Sigmoid colon (tissue), 7 donors: Measurements from ENCODE around the gene SP9. TPM values are rescaled to one million over a fixed set of nuclear protein-coding genes. Genes with fewer than 3 reads are reported as not detected.
A peak's percentile ranks its signal among the peaks of the same experiment; 100 is the strongest.

ENCODE experiments used
- DNase-seq: peaks from one replicate; pipeline ENCODE4 v3.0.0-alpha.2; 2019
- H3K27ac ChIP-seq, 4 donors: fragments of 200-600 bp; sonication (generic); one replicate each; pipeline ENCODE4 v1.5.1; 2016 to 2019; ENCODE audit warnings: mild to moderate bottlenecking in 1 of 4
- H3K27me3 ChIP-seq, 3 donors: fragments of 200-600 bp; sonication (generic); one replicate each; pipeline ENCODE4 v1.5.1; 2019; ENCODE audit warnings: mild to moderate bottlenecking in 1 of 3
- H3K36me3 ChIP-seq, 4 donors: fragments of 200-600 bp; sonication (generic); one replicate each; pipeline ENCODE4 v1.5.1; 2016 to 2019
- H3K4me1 ChIP-seq, 4 donors: fragments of 200-600 bp; sonication (generic); one replicate each; pipeline ENCODE4 v1.5.1; 2017 to 2019
- H3K4me3 ChIP-seq, 4 donors: fragments of 200-600 bp; sonication (generic); one replicate each; pipeline ENCODE4 v1.5.1; 2017 to 2019; ENCODE audit warnings: mild to moderate bottlenecking in 2 of 4, moderate library complexity in 1 of 4
- H3K9me3 ChIP-seq, 4 donors: fragments of 200-600 bp in 3 of 4; sonication (generic) in 3 of 4; one replicate each; pipeline versions ENCODE4 v1.5.1 to v1.6.1; 2013 to 2019
- EP300 ChIP-seq, 4 donors: sonication (generic); formaldehyde crosslinking; IDR thresholded peaks; one replicate each; pipeline ENCODE4 v1.6.1; 2017; ENCODE audit warnings: antibody characterized with exemption in 4 of 4
- POLR2A ChIP-seq, 2 donors: fragments of 450-650 bp; IDR thresholded peaks; one replicate each; pipeline ENCODE4 v1.6.1; 2016; ENCODE audit warnings: antibody characterized with exemption in 2 of 2, mild to moderate bottlenecking in 2 of 2, moderate library complexity in 2 of 2
- POLR2AphosphoS5 ChIP-seq, 4 donors: sonication (generic); formaldehyde crosslinking; IDR thresholded peaks; one replicate each; pipeline ENCODE4 v1.6.1; 2017; ENCODE audit warnings: antibody characterized with exemption in 4 of 4
- WGBS, 2 donors: extraction: QIAGEN DNeasy Blood & Tissue Kit; methylation state at CpG; one replicate each; pipeline ENCODE4 v1.1.7; 2013; 5-methylcytosine and 5-hydroxymethylcytosine counted together
- intact Hi-C: fragments of 100-400 bp; cut with DNase I; formaldehyde crosslinking; loops from one replicate; pipeline ENCODE4 v1.15.1; 2023
- polyA plus RNA-seq, 3 donors: library from polyadenylated mRNA; stranded (reverse); fragments of 200-250 nt; gene quantifications; one replicate each; pipeline ENCODE4 v1.2.3, GENCODE V29; 2013
- total RNA-seq, 4 donors: library from RNA; depleted of rRNA; stranded (reverse); fragments of >200 nt; gene quantifications; one replicate each; pipeline ENCODE4 v1.1.0, GENCODE V29; 2016
- TF ChIP-seq, protein P1 (sequence below), 4 experiments: fragments of 450-650 bp in 3 of 4; fragments of 200-600 bp in 1 of 4; IDR thresholded peaks; one replicate each; pipeline ENCODE4 v1.5.1; 2016 to 2019; ENCODE audit warnings: antibody characterized with exemption in 4 of 4, mild to moderate bottlenecking in 3 of 4, moderate library complexity in 2 of 4
- donor health status: healthy with polysubstance abuse.
- donor health status: Bipolar disorder and iron deficiency.
- donor health status: healthy.

Gene SP9
- total and polyA plus RNA-seq, 7 donors = not detected

DNA sequence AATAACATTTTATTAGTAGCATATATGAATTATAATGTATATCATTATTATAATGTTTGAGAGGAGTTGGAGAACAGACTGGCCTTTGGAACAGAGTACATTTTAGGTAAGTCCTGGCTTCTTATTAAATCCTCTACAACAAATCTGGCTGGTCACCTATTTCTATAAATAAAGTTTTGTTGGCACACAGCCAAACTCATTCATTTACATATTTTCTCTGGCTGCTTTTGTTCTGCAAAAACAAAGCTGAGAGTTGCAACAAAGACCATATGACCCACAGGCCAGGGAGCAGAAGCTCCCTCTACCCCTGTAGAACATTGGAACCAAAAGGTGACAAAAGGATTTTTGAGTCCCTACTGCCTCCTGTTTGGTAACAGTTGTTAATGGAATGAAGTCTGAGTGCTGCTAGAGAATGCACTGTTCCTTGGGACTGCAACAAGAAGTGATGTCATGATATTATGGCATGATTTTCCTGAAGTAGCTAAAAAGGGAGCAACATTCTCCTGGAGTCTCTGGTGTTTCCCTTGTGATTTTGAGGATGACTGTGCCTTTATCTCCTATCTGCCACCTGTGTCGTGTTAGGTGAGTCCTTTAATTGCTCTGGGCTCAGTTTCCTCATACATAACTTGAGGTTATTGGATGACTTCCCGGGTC lies 22.0 kb upstream of the SP9 start:
- Histone ChIP-seq H3K27ac (no peak overlapping the region), H3K36me3 (no peaks in the 10 kb centered on the region), H3K9me3 (no peaks in the 10 kb centered on the region), H3K27me3 (peaks cover 0 to 4% (median 4%) of the 10 kb centered on the region in 3 donors), H3K4me1 (no peaks in the 10 kb centered on the region), H3K4me3 (no peak overlapping the region)
- 25 to 65% methylated on average over 2 of the region's 2 CpGs for WGBS, 2 donors
- no peak for DNase-seq
- intact Hi-C loops = no loop called here
- TF ChIP-seq POLR2A (IDR thresholded peaks at IDR 0.05) (no peak), POLR2AphosphoS5 (IDR thresholded peaks at IDR 0.05) (no peak), EP300 (IDR thresholded peaks at IDR 0.05) (no peak)
- TF ChIP-seq, protein P1, sequence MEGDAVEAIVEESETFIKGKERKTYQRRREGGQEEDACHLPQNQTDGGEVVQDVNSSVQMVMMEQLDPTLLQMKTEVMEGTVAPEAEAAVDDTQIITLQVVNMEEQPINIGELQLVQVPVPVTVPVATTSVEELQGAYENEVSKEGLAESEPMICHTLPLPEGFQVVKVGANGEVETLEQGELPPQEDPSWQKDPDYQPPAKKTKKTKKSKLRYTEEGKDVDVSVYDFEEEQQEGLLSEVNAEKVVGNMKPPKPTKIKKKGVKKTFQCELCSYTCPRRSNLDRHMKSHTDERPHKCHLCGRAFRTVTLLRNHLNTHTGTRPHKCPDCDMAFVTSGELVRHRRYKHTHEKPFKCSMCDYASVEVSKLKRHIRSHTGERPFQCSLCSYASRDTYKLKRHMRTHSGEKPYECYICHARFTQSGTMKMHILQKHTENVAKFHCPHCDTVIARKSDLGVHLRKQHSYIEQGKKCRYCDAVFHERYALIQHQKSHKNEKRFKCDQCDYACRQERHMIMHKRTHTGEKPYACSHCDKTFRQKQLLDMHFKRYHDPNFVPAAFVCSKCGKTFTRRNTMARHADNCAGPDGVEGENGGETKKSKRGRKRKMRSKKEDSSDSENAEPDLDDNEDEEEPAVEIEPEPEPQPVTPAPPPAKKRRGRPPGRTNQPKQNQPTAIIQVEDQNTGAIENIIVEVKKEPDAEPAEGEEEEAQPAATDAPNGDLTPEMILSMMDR (IDR thresholded peaks at IDR 0.05) = no peak

DNA sequence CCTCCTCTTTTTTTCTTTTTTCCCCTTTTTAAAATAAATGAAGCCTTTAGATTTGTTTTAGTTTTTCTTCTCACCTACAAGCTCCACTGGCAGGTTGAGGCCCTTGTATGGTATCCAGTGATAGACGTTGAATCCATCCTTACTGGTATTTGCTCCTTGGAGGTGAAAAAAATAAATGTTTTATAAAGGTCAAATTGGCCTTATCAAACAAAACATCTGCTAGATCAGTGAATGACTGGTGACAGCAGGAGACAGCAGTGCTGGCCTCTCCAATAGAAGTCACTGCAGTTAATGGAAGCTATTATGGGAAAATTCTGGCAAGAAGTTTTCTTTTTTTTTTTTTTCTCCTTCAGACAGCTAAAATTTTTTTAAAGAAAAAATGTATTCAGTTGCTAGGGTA lies 12.6 kb upstream of the SP9 start:
- Histone ChIP-seq H3K4me1 (peaks cover 0 to 15% (median 12%) of the 10 kb centered on the region in 4 donors), H3K9me3 (no peaks in the 10 kb centered on the region), H3K27ac (no peak overlapping the region), H3K27me3 (peaks cover 9 to 36% (median 13%) of the 10 kb centered on the region in 3 donors), H3K36me3 (no peaks in the 10 kb centered on the region), H3K4me3 (no peak overlapping the region)
- 73% methylated on average over 1 of the region's 1 CpG for WGBS, 2 donors
- intact Hi-C loops = no loop called here
- TF ChIP-seq POLR2AphosphoS5 (IDR thresholded peaks at IDR 0.05) = no peak
- DNase-seq = no peak

DNA sequence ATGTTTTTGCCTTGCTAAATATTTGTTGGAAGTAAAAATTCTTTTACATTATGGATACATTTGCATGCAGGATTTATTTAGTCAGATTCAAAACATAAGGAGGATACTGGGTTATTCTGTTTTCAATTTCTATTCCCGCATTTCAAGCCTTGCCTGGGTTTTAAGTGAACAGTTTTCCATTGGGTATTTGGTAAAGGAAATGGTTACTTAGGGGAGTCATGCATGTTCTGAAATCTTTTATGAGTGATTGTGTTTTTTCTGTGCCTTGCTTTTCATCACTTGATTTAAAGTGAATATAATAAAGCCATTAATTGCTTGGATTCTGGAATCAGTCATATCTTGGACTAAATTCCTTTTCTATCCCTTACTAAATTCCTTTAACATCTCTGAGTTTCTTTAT lies 12.0 kb upstream of the SP9 start:
- Histone ChIP-seq H3K27ac (no peak overlapping the region), H3K9me3 (no peaks in the 10 kb centered on the region), H3K4me1 (peaks cover 0 to 21% (median 17%) of the 10 kb centered on the region in 4 donors), H3K27me3 (peaks cover 15 to 42% (median 19%) of the 10 kb centered on the region in 3 donors), H3K36me3 (no peaks in the 10 kb centered on the region), H3K4me3 (no peak overlapping the region)
- DNase-seq = no peak
- TF ChIP-seq EP300 (IDR thresholded peaks at IDR 0.05) (no peak), POLR2A (IDR thresholded peaks at IDR 0.05) (no peak), POLR2AphosphoS5 (IDR thresholded peaks at IDR 0.05) (no peak)
- TF ChIP-seq, protein P1 (IDR thresholded peaks at IDR 0.05) = no peak
- intact Hi-C loops = no loop called here
- 78 to 84% methylated on average over 1 of the region's 1 CpG for WGBS, 2 donors

DNA sequence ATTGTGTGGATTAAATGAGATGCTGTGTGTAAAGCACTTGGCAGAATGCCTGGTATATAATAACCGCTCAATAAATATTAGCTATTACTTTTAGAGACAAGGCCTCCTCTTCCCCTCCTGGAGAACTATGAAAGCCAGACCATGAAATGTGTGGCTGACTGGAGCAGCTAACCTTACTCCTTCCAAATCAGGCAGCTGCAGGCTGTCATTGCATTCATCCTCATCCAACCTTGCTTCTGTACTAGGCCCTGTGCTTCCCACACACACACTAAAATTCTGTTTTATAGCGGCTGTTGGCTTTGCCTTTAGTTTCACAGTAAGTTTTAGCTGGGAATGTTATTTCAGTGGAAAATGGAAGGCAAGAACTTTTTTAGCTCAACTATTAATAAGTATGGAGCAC lies 10.2 kb upstream of the SP9 start:
- H3K36me3 ChIP-seq = no peaks in the 10 kb centered on the region
- peaks cover 33 to 47% (median 37%) of the 10 kb centered on the region in 3 donors for H3K27me3 ChIP-seq
- H3K9me3 ChIP-seq = no peaks in the 10 kb centered on the region
- H3K27ac ChIP-seq = no peak overlapping the region
- H3K4me3 ChIP-seq = no peak overlapping the region
- H3K4me1 ChIP-seq = peaks cover 0 to 34% (median 28%) of the 10 kb centered on the region in 4 donors
- intact Hi-C loops = no loop called here
- TF ChIP-seq POLR2A (IDR thresholded peaks at IDR 0.05) (no peak), POLR2AphosphoS5 (IDR thresholded peaks at IDR 0.05) (peak in 1 of 4 donors; percentile 14), EP300 (IDR thresholded peaks at IDR 0.05) (no peak)
- TF ChIP-seq, protein P1 (IDR thresholded peaks at IDR 0.05) = no peak
- DNase-seq = no peak
- WGBS, 2 donors = 72 to 94% methylated on average over 2 of the region's 2 CpGs

DNA sequence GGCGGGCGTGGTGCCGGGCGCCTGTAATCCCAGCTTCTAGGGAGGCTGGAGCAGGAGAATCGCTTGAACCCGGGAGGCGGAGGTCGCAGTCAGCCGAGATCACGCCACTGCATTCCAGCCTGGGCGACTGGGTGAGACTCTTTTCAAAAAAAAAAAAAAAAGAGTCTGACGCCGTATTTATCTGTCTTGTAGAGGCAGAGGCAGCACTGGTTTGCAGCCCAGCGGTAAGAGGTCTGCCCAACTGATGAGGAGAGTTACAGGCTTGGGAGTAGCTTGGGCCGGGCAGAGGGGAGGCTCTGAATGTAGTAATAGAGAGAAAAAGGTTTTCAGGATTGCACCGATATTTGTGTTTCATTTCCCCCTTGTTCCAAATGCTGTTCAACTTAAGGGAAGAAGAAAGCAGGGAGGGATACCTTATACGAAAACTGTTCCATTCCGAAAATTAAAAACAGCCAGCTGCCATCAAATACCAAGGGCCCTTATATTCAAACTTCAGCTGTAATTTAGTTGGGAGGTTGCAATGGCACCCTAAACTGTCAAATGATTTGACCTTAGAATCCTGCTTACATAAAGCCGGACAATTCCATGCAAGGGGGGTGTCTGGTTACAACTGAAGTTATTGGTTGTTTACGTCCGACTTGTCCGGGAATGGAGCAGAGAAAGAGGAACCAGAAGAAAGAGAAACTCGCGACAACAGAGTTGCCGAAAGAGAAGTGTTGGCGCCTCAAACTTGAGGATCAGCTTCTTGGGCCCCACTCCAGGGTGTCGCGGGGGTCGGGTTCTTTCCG lies 9.2 kb upstream of the SP9 start:
- H3K4me1 ChIP-seq = peaks cover 0 to 34% (median 28%) of the 10 kb centered on the region in 4 donors
- no peak overlapping the region for H3K27ac ChIP-seq
- 53 to 55% methylated on average over 30 of the region's 30 CpGs for WGBS, 2 donors
- peaks cover 43 to 58% (median 47%) of the 10 kb centered on the region in 3 donors for H3K27me3 ChIP-seq
- TF ChIP-seq POLR2A (IDR thresholded peaks at IDR 0.05) (no peak), POLR2AphosphoS5 (IDR thresholded peaks at IDR 0.05) (no peak), EP300 (IDR thresholded peaks at IDR 0.05) (no peak)
- TF ChIP-seq, protein P1 (IDR thresholded peaks at IDR 0.05) = no peak
- H3K9me3 ChIP-seq = no peaks in the 10 kb centered on the region
- intact Hi-C loops = no loop called here
- DNase-seq = no peak
- peak overlapping the region in 3 of 4 donors; percentile 27 to 43 (median 42) for H3K4me3 ChIP-seq
- no peaks in the 10 kb centered on the region for H3K36me3 ChIP-seq
